ENCODE measurements around the gene PDIA6. TPM values are rescaled to one million over a fixed set of nuclear protein-coding genes. Genes with fewer than 3 reads are reported as not detected.
A peak's percentile ranks its signal among the peaks of the same experiment; 100 is the strongest.

PDIA6 gene
- total RNA-seq = 111 TPM
- long read RNA-seq, transcript PDIA6-201 (13 exons, 2,338 nt) = major isoform, 741 of 768 reads
- long read RNA-seq, partial matches to known transcripts = 7 of 768 reads
- long read RNA-seq, other reads (novel, unspliced or antisense) = 18 of 768 reads

DNA sequence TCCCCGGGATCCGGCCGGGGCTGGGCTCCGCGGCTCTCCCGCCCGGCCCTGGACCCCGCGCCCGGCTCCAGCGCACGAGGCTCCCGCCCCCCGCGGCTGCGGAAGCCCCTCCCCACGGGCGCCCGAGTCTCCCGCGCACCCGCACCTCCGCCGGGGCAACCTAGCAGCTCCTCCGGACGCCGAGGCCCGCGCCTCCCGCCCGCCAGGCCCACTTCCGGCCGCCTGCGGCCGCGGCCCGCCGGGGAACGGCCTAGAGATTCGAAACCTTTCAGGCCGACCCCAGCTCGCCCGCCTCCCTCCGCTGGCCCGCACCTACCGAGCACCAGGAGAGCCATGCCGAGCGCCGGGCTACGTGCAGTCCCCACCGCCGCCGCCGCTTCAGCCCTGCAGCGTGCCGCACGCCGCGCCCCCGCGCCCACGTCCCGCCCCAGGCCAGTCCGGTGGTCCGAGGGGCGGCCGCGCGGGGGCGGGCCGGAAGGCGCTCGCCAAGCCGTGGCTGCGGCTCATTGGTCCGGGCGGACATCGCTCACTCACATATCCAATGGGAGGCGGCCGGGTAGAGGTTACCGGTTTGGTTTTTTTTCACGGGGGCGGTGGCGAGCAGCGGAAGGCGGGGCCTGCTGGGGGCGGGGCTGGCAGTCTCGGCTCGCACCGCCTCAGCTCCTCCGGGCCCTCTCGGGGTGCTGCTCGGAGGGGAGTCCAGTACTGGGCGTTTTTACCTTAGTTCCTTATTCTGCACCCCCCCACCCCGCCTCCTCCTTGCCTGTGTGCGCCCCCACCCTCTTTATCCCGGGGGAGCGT is at the start of gene PDIA6:
Gene PDIA6 (minus strand): TSS at position 424 of the 801 bp plus-strand sequence. CDS start 89 bp downstream, at position 335.
- intact Hi-C loops (cut with DNase I) = no loop called here
- DNase-seq (peak; percentile 98), ATAC-seq (ENCODE audit: poor library complexity) (peak; percentile 99)

GRCh38 chr2:10862330-10862729 is 49.7 kb upstream of the PDIA6 start:
- no peak for DNase-seq
- intact Hi-C loops (cut with DNase I) = no loop called here
- no peak for ATAC-seq (ENCODE audit: poor library complexity)

GRCh38 chr2:10861765-10862164 is 49.2 kb upstream of the PDIA6 start:
- no peak for DNase-seq
- ATAC-seq (ENCODE audit: poor library complexity) = no peak
- intact Hi-C loops (cut with DNase I) = no loop called here

- intact Hi-C loops (cut with DNase I) = no loop called here
- ATAC-seq (ENCODE audit: poor library complexity) = no peak
- no peak for DNase-seq
Observed at GRCh38 chr2:10860814-10861325, 48.3 kb upstream of the PDIA6 start.

GRCh38 chr2:10860081-10860813 is 47.7 kb upstream of the PDIA6 start:
- DNase-seq = no peak
- ATAC-seq (ENCODE audit: poor library complexity) = no peak
- intact Hi-C loops (cut with DNase I) = no loop called here

GRCh38 chr2:10859278-10859677 is 46.7 kb upstream of the PDIA6 start:
- no peak for ATAC-seq (ENCODE audit: poor library complexity)
- no peak for DNase-seq
- intact Hi-C loops (cut with DNase I) = no loop called here

DNA sequence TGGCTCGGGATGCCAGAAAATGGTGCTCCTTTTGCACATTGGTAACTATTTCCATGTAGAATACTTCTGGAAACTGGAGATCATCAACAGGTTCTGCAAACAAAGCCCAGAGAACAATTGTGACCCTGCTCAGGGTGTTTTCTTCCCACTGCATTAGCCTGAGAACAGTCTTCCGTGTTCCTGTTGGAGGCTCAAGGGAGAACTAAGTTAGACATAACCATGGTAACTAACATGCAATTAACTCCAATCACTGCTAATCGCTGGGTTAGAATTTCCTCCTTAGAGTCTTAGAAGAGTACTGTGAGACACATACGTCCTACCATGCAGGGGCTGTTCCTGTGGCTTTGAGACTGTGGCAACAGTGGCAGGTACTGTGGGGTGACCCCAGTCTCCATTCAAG is 36.0 kb upstream of the PDIA6 start:
- no peak for ATAC-seq (ENCODE audit: poor library complexity)
- intact Hi-C loops (cut with DNase I) = no loop called here
- DNase-seq = no peak

DNA sequence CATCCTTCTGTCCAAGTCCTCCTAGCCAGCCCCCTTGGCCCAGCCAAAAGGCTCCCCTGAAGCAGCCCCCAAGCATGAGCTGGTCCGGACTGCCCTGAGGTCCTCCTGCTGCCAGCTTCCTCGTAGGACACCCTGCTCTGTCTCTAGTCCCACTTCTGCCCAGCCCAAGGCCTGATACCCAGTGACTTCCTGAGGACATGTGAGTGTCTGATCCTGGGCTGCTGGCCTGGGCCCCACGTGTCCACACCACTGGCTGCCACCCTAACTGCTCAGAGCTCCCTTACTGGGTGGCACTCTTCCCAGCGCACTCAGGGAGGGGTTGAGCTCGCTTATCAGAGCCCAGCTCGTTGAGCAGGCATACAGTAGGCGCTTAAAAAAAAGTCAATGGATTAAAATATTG is 34.4 kb upstream of the PDIA6 start:
- DNase-seq (peak; percentile 88), ATAC-seq (ENCODE audit: poor library complexity) (peak; percentile 79)
- intact Hi-C loops (cut with DNase I) = no loop called here

GRCh38 chr2:10846110-10846861 is 33.7 kb upstream of the PDIA6 start:
- no peak for DNase-seq
- peak; percentile 69 for ATAC-seq (ENCODE audit: poor library complexity)
- intact Hi-C loops (cut with DNase I) = no loop called here

- peak; percentile 47 for ATAC-seq (ENCODE audit: poor library complexity)
- peak; percentile 49 for DNase-seq
- intact Hi-C loops (cut with DNase I) = no loop called here
Observed at GRCh38 chr2:10845640-10846039, 33.1 kb upstream of the PDIA6 start.

- ATAC-seq (ENCODE audit: poor library complexity) (peak; percentile 81), DNase-seq (peak; percentile 88)
- intact Hi-C loops (cut with DNase I) = no loop called here
Observed at GRCh38 chr2:10844097-10844496, 31.5 kb upstream of the PDIA6 start.

DNA sequence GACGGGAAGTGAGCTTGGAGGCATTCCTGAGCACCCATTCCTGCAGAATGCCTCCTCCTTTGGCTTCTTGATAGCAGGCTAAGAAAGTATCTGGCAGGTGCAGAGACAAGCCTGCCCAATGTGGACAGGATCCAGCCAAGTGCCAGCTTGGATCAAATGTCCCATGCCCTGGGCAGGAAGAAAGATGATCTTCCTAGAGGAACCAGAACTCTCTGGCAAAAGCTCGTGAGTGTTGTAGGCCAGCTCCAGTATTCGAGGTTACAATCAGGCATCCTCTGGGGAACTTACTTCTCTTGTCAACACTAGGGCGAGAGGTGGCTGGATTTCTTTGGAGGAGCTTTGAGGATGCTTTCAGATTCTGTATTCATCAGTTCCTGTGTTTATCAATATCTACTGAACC is 29.9 kb upstream of the PDIA6 start:
- DNase-seq = no peak
- ATAC-seq (ENCODE audit: poor library complexity) = no peak
- intact Hi-C loops (cut with DNase I) = no loop called here

GRCh38 chr2:10841547-10842219 is 29.1 kb upstream of the PDIA6 start:
- intact Hi-C loops (cut with DNase I) = no loop called here
- ATAC-seq (ENCODE audit: poor library complexity) = no peak
- DNase-seq = no peak

DNA sequence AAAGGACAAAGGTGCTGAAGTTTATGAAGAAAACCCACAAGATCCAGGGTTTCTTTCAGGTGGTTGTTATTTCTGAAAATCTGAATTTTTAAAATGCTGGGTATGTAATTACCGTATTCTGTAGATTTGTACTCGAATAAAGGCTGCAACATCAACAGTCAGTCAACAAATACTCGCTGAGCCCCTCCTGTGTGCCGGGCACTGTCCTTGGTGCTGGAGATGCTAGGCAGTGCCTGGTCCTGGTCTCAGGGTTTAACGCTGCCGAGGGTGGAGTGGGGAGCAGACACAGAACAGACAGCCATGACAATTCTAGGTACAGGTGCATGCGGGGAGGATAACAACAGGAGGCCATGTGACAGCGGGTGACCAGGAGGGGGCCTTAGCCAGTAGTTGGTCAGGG is 27.2 kb upstream of the PDIA6 start:
- DNase-seq (no peak), ATAC-seq (ENCODE audit: poor library complexity) (no peak)
- intact Hi-C loops (cut with DNase I) = loop anchor here (5.0 kb wide), 1 partner anchor 187 kb away; no protein-coding TSS in a partner anchor

DNA sequence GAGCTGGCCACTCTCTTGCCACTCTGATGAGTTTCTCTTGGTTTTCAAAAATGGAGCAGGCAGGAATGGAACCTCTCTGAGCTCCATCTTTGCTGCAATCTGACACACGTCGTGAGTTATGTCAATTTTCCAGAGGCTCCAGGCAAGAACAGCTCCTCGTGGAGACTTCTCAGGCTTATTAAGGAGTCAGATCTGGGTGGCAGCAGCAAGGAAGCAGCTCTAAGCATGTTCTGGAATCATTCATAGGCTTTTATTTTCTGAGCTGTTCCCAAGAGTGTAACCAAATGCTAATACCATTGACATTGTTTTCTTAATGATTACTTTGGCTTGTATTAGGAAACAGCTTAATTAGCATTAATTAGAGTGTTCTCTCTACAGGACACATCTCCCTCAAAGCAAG is 26.1 kb upstream of the PDIA6 start:
- no peak for ATAC-seq (ENCODE audit: poor library complexity)
- intact Hi-C loops (cut with DNase I) = loop anchor here (5.0 kb wide), 1 partner anchor 189 kb away; no protein-coding TSS in a partner anchor
- DNase-seq = no peak

DNA sequence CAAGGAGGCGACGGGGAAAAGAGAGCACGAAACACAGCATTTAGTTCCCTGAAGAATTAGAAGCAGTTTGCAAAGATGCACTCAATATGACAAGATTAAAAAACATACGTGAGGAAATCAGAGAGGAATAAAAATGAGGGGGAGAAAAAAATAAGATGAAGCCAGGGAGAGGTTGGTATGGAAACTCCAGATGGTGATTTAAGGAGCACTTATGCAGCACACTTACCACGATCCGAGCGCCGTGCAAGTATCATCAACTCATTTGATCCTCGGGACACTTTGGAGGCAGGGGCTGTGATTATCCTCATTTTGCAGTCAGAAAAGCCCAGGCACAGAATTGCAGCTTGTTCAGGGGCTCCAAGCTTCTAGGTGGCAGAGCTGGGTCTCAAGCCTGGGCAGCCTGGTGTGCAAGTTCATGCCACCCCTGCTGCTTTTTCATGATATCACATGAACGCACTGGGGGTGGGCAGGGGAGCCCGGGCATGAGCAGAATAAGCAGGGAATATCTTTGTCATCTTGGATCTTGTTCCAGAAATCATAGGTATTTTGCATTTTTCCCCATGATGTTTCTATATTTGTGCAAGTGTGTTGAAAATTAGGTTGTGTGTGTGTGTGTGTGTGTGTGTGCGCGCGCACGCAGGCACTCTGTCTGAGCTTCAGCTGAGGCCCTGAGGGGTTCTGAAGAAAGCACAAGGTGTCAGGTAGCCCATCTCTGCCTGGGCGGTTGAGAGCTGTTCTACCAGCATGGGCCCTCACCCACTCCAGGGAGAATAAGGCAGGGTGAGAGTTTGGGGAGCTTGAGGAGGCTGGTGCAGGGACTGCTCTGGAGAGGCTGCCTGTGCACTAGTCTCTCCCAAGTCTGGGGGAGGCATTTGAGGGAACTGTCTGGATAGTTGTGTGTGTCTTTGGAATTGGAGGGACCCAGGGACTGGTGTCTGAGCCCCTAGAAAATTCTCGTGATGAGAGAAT is 25.0 kb upstream of the PDIA6 start:
- no peak for DNase-seq
- intact Hi-C loops (cut with DNase I) = loop anchor here (5.0 kb wide), 1 partner anchor 190 kb away; no protein-coding TSS in a partner anchor
- ATAC-seq (ENCODE audit: poor library complexity) = no peak
